Lung (tissue), 12 donors: ENCODE results near the gene DPM3. TPM values are rescaled to one million over a fixed set of nuclear protein-coding genes. Genes with fewer than 3 reads are reported as not detected.
"Not testable (repeated sequence)": the region's sequence is repeated elsewhere in the genome, so short reads cannot be mapped to it uniquely, and the experiment has no call there.

Experiments
- ATAC-seq: fragments of 200-7000 bp; cut with Tn5 transposase; one replicate; pipeline ENCODE4 v1.9.1; 2020; ENCODE audit warnings: moderate number of reproducible peaks; ENCODE audit not compliant: insufficient read depth, low FRiP score
- DNase-seq, 3 donors: peaks; one replicate each; pipeline ENCODE4 v3.0.0-alpha.2; 2013 to 2017
- H3K27ac ChIP-seq, 2 donors: one replicate each; pipeline ENCODE4 v1.5.1; 2013; ENCODE audit warnings: mild to moderate bottlenecking in 2 of 2, moderate library complexity in 2 of 2, control low read depth in 1 of 2, inconsistent platforms in 1 of 2, low read depth in 1 of 2, low read length in 1 of 2
- H3K27me3 ChIP-seq, 3 donors: one replicate each; pipeline ENCODE4 v1.5.1; 2013; ENCODE audit warnings: low read length in 2 of 3; ENCODE audit not compliant: control insufficient read depth in 3 of 3, insufficient read depth in 3 of 3
- H3K36me3 ChIP-seq, 4 donors: one replicate each; pipeline ENCODE4 v1.5.1; 2013; ENCODE audit warnings: low read length in 4 of 4, mild to moderate bottlenecking in 1 of 4, moderate library complexity in 1 of 4; ENCODE audit not compliant: control insufficient read depth in 4 of 4, insufficient read depth in 4 of 4
- H3K4me1 ChIP-seq, 5 donors: one replicate each; pipeline ENCODE4 v1.5.1; 2013; ENCODE audit warnings: low read length in 5 of 5, mild to moderate bottlenecking in 2 of 5, moderate library complexity in 1 of 5; ENCODE audit not compliant: control insufficient read depth in 5 of 5, insufficient read depth in 5 of 5
- H3K4me3 ChIP-seq: one replicate; pipeline ENCODE4 v1.5.1; 2013; ENCODE audit warnings: mild to moderate bottlenecking, control low read depth, moderate library complexity
- H3K9ac ChIP-seq, 2 donors: one replicate each; pipeline ENCODE4 v1.5.1; 2013; ENCODE audit warnings: low read length in 2 of 2, control low read depth in 1 of 2; ENCODE audit not compliant: insufficient read depth in 1 of 2
- H3K9me3 ChIP-seq, 4 donors: one replicate each; pipeline ENCODE4 v1.5.1; 2013; ENCODE audit warnings: low read length in 3 of 4, mild to moderate bottlenecking in 1 of 4, moderate library complexity in 1 of 4; ENCODE audit not compliant: control insufficient read depth in 4 of 4, insufficient read depth in 3 of 4
- WGBS, 2 donors: extraction: QIAGEN DNeasy Blood & Tissue Kit; methylation state at CpG; one replicate each; pipeline ENCODE4 v1.1.7; 2013; 5-methylcytosine and 5-hydroxymethylcytosine counted together
- polyA plus RNA-seq, 2 donors: library from polyadenylated mRNA; stranded (reverse); fragments of 200-250 nt; gene quantifications; one replicate each; pipeline ENCODE4 v1.2.1, GENCODE V29; 2013
- total RNA-seq, 2 donors: library from RNA; depleted of rRNA in 1 of 2; stranded (reverse); fragments of >200 nt in 1 of 2; gene quantifications; one replicate each; pipeline ENCODE4 v1.2.1, GENCODE V29; 2014 to 2021
- TF ChIP-seq, protein P1 (sequence below): IDR thresholded peaks from 2 replicates; pipeline ENCODE4 v1.5.1; 2012; ENCODE audit warnings: mild to moderate bottlenecking; ENCODE audit errors: control extremely low read depth, extremely low read depth
- donor health status: control.
- donor health status: control.
- donor health status: Bipolar disorder and iron deficiency.
- donor health status: healthy.
- donor health status: DM: yes; HTN: yes; CAD: no.

DPM3 gene
- total and polyA plus RNA-seq, 4 donors, result 33.7 to 491 (median 133) TPM

DNA sequence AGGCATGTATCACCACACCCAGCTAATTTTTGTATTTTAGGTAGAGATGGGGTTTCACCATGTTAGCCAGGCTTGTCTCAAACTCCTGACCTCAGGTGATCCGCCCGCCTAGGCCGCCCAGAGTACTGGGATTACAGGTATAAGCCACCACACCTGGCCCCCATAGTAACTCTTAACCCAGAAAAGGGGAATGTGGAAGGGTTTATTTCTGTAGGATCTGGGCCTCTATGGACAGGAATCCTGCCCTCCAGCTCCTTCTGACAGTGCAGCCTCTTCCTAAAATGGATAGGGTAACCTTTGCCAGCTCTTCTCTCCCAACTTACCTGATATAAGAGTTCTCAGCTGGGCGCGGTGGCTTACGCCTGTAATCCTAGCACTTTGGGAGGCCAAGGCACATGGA is 22.3 kb upstream of the DPM3 start:
- ATAC-seq, H3K36me3 ChIP-seq, DNase-seq, H3K9me3 ChIP-seq, H3K4me3 ChIP-seq, H3K27ac ChIP-seq, H3K27me3 ChIP-seq, H3K9ac ChIP-seq: not testable (repeated sequence)
- 98% methylated on average over 6 of the region's 6 CpGs for WGBS, 2 donors
- H3K4me1 ChIP-seq, result peaks cover 0 to 16% (median 0%) of the 10 kb centered on the region in 5 donors

DNA sequence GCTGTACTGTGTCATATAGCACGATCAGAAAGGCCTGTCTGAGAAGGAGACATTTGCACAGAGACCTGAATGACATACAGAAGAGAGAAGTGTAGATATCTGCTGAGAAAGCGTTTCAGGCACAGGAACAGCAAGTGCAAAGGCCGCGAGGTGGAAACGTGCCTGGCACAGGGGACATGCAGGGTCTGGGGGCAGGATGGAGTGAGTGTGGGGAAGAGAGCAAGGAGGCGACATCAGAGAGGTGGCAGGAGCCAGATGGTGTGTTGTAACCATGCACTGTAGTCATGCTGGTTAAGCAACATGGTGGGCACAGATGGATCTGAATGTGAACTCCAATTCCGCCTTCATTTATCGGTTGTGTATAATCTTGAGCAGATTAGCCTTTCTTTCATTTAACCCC is 19.8 kb upstream of the DPM3 start:
- no peak for ATAC-seq
- Histone ChIP-seq H3K27me3 (no peaks in the 10 kb centered on the region), H3K36me3 (no peaks in the 10 kb centered on the region), H3K9me3 (no peaks in the 10 kb centered on the region), H3K4me1 (no peaks in the 10 kb centered on the region), H3K27ac (no peak overlapping the region), H3K9ac (no peak overlapping the region), H3K4me3 (no peak overlapping the region)
- 61 to 80% methylated on average over 8 of the region's 8 CpGs for WGBS, 2 donors
- no peak for DNase-seq
- TF ChIP-seq, protein P1, sequence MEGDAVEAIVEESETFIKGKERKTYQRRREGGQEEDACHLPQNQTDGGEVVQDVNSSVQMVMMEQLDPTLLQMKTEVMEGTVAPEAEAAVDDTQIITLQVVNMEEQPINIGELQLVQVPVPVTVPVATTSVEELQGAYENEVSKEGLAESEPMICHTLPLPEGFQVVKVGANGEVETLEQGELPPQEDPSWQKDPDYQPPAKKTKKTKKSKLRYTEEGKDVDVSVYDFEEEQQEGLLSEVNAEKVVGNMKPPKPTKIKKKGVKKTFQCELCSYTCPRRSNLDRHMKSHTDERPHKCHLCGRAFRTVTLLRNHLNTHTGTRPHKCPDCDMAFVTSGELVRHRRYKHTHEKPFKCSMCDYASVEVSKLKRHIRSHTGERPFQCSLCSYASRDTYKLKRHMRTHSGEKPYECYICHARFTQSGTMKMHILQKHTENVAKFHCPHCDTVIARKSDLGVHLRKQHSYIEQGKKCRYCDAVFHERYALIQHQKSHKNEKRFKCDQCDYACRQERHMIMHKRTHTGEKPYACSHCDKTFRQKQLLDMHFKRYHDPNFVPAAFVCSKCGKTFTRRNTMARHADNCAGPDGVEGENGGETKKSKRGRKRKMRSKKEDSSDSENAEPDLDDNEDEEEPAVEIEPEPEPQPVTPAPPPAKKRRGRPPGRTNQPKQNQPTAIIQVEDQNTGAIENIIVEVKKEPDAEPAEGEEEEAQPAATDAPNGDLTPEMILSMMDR, result no peak

DNA sequence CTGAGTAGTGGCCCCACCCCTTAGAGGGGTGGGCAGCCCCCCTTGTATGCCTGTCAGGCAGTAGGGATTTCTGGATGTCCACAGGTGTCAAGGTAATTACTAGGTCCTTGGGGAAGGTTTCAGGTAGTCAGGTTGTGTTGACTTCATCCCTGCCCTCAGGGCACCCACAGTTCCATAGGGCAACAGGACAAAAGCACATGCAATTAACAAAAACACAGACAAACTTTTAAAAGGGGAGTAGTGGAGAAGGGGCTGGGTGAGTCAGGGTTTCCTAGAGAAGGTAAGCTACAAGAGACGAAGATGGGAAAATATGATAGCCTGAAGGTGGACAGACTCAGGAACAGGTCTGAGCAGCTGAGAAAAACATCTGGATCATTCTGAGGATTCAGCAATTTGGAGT is 18.7 kb upstream of the DPM3 start:
- Histone ChIP-seq H3K27ac (no peak overlapping the region), H3K4me1 (no peaks in the 10 kb centered on the region), H3K27me3 (no peaks in the 10 kb centered on the region), H3K36me3 (no peaks in the 10 kb centered on the region), H3K9ac (no peak overlapping the region), H3K9me3 (no peaks in the 10 kb centered on the region), H3K4me3 (no peak overlapping the region)
- TF ChIP-seq, protein P1, result no peak
- ATAC-seq (no peak), DNase-seq (no peak)
- WGBS, 2 donors, result 86 to 90% methylated on average over 1 of the region's 1 CpG

DNA sequence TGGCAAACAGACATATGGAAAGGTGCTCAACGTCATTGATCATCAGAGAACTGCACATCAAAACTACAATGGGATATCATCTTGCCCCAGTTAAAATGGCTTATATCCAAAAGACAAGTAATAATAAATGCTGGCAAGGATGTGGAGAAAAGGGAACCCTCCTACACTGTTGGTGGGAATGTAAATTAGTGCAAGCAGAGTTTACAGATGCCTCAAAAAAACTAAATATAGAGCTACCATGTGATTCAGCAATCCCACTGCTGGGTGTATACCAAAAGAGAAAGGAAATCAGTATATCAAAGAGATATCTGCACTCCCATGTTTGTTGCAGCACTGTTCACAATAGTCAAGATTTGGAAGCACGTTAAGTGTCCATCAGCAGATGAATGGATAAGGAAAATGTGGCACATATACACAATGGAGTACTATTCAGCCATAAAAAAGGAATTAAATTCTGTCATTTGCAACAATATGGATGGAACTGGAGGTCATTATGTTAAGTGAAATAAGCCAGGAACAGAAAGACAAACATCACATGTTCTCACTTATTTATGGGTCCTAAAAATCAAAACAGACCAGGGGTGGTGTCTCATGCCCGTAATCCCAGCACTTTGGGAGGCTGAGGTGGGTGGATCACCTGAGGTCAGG is 15.8 kb upstream of the DPM3 start:
- not testable (repeated sequence) for H3K27me3 ChIP-seq, H3K9me3 ChIP-seq, H3K9ac ChIP-seq, H3K4me3 ChIP-seq, ATAC-seq, H3K36me3 ChIP-seq, H3K27ac ChIP-seq, DNase-seq, H3K4me1 ChIP-seq
- WGBS, 2 donors, result 70 to 84% methylated on average over 3 of the region's 3 CpGs
